NCI-H524 (cell line): ENCODE results near the gene SLC35B1.
"Not testable (repeated sequence)": the region's sequence is repeated elsewhere in the genome, so short reads cannot be mapped to it uniquely, and the experiment has no call there.

Experiments used
- DNase-seq, 2 experiments: peaks; one replicate each; lab custom pipeline; 2025; lab: John Stamatoyannopoulos, UW

SLC35B1 gene

GRCh38 chr17:49734515-49735490 lies 27.0 kb upstream of the SLC35B1 start:
- no peak for DNase-seq

DNA sequence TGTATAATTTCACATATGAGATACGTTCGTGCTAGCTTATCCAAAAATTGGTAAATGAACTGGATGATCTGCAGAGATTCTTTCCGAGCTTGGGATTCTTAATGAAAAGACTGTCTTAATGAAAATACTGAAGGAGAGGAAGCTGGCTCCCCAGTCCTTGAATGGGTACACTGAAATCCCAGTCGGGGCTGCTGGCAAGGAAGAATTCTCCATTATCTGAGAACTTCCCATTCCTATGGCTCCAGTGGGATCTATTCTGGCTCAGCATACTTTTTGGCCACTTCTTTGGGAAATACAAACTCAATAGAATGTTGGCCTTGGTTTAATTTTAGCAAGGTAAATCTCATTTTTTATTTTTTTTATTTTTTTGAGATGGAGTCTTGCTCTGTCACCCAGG lies 23.7 kb upstream of the SLC35B1 start:
- no peak for DNase-seq

DNA sequence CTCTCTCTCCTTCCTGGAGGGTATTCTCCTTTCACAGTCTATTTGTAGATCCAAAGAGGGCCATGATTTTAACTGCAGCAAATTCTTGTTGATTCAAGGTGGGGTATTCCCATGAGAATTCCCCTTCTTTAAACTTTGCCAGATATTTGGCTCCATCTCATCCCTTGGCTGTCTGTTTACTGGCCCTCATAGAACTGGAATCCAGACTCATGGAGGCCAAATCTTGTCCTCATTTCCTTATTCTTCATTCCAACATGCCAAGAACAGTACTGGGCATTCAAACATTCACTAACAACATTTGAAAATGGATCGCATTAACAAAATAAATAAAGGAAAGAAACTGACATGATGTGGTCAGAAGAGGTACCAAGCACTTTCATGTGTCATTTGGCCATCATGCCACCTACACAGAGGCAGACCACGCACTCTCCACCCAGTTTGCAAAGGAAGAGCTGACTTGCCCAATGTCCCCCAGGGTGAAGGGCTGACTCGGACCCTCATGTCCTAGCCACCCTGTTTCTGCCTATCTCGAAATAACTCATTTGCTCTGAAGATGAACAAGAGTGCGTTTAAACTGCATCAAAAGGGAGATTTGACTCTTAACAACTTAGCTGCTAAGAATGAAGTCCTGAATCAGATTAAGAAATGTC lies 23.1 kb upstream of the SLC35B1 start:
- DNase-seq: no peak

DNA sequence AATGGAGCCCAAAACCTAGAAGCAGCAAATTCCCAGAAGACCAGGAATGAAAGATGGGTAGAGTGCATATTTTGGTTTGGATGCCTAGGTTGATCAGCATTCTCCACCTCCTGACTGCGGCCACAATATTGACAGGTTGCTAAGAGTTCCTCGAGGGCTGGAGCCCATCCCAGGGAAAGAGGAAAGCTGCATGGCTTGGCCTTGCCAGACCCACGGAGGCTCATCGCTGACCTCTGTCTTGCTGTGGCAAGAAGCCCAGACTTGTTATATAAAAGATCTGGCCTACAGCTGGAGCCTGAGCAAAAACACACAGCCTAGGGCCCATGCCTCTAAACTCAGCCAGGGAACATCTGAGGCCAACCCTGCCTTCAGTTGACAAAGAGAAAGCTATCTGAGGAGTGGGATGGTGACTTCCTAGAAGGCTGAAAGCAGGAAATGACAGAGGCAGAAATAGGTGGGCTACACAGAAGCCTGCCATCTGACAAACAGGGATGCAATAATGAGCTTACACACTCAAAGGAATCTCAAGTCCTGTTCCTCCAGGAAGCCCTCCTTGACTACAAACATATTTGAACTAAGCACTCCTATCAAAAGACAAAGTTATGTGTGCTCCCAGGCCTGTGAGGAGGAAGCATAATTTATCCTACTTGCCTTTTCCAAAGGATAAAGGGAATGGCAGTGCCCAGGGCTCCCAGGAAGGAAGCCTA lies 22.5 kb upstream of the SLC35B1 start:
- DNase-seq: no peak

GRCh38 chr17:49729069-49729468 lies 21.3 kb upstream of the SLC35B1 start:
- no peak for DNase-seq

DNA sequence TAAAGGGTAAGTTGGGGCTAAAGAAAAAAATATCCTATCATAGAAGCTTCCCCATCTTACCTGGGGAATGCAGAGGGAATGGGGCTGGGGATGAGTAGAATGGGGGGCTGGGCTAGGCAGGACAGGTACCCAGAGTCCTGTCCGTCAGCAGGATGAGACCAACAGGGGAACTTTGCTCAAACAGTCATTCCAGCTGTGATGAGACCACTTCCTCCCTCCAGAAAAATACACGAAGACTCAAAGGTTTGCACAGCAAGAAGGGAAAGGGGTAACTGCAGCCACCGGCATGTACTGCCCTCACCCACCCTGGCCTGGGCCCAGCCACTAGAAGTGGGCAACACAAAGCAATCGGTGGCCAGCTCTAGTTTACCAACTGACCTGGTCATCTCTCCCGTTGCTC lies 20.7 kb upstream of the SLC35B1 start:
- no peak for DNase-seq

DNA sequence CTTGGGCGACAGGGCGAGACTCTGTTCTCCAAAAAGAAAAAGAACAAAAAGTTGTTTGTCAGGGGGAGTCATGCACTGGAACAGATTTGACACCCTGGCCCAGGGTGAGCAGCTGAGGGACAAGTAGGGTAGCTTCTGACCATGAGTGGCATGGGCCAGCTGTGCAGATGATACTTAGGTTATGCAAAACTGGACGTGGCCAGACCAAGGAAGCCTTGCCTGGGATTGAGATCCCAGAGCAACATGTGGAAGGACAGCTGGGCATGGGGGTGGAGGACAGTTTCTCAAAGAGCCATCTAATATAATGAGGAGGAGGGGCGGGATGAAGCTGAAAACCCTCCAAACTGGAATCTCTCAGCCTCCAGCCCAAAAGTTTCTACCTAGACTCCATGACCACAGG lies 19.6 kb upstream of the SLC35B1 start:
- DNase-seq: peak; percentile 8 to 79

DNA sequence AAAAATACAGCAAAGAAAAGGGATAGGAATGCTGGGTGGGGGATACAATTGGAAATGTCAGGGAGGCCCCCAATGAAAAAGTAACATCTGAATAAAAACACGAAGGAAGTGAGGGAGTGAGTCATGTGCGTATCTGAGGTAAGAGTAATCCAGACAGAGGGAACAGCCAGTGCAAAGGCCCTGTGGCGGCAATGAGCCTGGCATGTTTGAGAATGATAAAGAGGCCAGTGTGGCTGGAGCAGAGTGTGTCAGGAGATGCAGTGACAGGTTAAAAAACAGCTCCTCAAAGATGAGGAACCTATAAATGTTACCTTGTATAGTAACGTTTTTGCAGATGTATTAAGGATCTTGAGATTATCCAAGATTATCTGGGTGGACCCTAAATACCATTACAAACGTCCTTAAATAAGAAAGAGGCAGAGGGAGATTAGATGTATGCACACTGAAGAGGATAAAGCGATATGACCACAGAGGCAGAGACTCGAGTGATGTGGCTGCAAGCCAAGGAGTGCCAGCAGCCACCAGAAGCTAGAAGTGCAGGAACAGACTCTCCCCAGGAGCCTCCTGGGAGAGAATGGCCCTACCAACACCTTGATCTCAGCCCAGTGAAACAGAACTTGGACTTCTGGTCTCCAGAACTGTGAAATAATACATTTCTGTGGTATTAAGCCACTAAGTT lies 17.8 kb upstream of the SLC35B1 start:
- no peak for DNase-seq

DNA sequence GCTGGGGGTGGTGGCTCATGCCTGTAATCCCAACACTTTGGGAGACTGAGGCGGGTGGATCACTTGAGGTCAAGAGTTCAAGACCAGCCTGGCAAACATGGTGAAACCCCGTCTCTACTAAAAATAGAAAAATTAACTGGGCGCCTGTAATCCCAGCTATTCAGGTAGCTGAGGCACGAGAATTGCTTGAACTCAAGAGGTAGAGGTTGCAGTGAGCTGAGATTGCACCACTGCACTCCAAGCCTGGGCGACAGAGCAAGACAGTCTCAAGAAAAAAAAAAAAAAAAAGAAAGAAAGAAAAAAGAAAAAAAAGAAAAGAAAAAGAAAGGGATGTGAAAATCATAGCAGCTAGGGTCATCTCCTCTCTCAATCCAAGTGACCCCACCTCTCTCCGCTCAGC lies 16.8 kb upstream of the SLC35B1 start:
- DNase-seq: not testable (repeated sequence)

DNA sequence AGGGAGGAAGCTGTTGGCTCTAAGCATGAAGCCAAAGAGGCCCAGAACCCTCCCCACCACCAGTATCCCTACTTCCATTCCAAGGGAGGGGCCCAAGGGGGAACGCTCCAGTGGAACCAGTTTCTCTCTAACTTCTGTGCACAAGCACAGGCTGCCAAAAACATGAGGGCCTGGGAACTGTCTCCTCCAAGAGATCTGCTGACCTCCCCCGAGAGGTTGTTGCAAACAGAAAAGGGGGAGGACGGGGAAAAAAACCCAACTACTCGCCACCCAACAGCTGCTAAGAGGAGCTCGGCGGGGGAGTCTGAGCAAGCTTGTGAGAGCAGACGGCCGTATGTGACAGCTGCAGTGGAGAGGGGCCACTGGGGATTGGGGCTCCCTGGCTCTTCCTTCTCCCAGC lies 15.7 kb upstream of the SLC35B1 start:
- peak; percentile 96 to 97 for DNase-seq

- no peak for DNase-seq
These were observed 14.3 kb upstream of the SLC35B1 start for GRCh38 chr17:49722066-49722465.

GRCh38 chr17:49717371-49717861 lies 9.7 kb upstream of the SLC35B1 start:
- DNase-seq: no peak

DNA sequence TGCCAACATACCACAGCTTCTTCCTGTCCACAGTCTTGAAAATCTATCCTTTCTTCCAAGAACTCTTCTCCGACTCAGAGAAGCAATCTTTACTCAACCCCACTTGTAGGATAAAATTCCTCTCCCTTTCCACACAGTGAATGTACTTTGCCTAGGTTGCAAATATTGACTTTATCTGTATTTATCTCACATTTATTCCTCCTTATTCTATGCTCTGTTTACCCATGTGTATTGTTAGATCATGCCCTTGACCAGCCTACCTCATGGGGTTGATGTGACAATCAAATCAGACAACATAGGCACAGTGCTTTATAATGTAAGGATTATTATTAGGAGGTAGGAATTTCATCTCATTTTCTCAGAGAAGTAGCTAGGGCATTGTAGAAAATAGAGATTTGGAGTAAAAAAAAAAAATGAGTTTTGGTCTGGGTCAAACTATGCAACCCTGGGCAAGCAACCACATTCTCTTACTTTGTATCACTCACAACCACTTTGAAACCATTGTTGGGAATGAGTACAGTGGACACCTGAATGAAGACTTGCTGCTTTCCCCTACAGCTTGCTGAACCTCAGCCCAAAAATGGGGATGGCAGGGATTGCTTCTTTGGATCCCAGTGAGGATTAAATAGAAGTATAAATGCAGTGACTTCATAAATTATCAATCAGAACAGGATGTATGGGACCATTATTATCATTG lies 9.1 kb upstream of the SLC35B1 start:
- DNase-seq: no peak

- DNase-seq: no peak
These were observed 8.0 kb upstream of the SLC35B1 start for GRCh38 chr17:49715717-49716279.

- DNase-seq: no peak
These were observed 7.5 kb upstream of the SLC35B1 start for GRCh38 chr17:49715216-49715615.

DNA sequence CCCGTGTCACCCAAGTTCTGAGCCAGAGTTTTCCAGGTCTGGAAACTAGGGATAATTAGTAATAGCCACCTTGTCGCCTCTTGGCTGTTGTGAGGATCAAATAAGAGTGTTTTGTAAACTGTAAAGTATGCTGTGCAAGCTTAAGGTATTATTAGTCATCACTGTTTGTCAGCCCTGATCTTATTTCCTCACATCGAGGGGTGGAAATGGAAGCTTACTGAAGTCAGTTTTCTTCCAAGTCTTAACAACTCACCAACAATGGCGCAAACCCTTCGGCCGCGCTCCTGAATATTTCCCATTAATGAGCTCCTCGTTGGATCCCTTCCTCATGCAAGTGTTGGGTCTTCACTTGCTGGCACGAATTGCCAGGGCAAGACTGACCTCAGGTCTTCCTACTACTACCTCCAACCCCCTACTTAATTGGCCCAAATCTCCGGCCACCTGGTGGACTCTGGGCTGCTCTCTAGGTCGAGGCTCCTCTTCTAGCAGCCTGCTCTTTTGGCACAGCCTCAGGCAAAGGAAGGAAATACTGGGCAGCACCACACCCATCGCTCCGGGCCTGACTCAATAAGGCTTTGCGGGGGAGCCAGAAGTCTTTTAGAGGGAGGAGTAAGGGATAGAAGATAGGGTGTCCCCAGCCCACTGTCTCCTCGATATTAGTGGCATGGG lies 885 bp upstream of the SLC35B1 start:
- no peak for DNase-seq

DNA sequence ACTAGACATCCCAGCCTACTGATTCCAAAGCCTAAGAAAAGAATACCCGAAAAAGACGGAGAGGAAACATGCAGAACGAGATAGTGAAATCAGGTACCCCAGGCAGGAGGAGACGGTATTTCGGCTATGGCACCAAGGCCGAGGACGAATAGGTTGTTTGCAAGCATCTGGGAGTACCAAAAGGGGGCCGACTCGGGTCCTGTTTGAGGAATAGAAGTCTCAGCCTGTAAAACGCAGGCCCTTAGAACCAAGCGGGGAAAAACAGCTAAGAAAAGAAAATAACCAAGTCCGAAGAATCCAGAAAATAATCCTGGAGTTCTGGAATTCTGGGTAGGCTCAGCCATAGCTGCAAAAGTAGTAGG lies 537 bp downstream of the SLC35B1 start:
- DNase-seq: peak in 1 of 2 experiments; percentile 33

DNA sequence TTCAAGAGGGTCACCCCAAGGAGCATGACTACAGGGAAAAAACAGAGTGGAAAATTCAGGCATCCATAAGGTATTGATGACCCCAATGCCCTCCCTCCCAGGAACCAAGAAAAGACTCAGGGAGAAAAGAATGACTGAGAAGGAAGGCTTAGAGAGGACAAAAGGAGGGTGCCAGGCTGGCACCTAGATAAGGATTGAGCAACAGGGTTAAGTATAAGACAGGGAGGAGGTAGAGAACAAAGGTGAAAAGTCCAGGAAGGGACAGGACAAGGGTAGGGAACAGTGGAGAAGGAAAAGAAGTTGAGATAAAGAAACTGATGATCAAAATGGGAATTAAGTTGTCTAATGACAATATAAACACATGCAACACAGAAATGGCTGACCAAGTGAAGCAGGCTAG lies 2.5 kb downstream of the SLC35B1 start:
- DNase-seq: no peak

- peak; percentile 23 to 64 for DNase-seq
These were observed 4.0 kb downstream of the SLC35B1 start for GRCh38 chr17:49703557-49704277.

GRCh38 chr17:49700960-49701359 lies 6.8 kb downstream of the SLC35B1 start:
- DNase-seq: no peak
